Measurements from ENCODE around the gene NPHP4.

DNA sequence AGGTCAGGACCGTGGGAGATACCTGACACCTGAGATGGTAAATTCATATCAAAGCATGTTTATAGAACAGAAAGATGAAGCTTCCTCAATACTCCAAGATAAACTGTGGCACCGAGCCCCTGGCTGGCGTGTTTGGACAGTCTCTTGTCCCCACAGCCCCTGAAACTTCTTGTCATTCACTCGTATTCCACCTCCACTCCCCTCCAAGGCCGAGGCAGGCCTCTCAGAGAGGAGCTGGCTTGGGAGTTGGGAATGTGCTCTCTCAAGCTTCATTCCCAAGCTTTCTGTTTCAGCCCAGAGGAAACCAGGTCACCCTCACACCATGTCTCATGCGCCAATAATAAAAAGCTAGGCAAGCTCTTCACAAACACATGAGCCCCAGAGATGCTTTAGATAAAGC lies 86.1 kb downstream of the NPHP4 start:
- TF ChIP-seq FOXK1 (CRISPR knock-in tag; IDR thresholded peaks at IDR 0.05): no peak
- TF ChIP-seq, protein P1, sequence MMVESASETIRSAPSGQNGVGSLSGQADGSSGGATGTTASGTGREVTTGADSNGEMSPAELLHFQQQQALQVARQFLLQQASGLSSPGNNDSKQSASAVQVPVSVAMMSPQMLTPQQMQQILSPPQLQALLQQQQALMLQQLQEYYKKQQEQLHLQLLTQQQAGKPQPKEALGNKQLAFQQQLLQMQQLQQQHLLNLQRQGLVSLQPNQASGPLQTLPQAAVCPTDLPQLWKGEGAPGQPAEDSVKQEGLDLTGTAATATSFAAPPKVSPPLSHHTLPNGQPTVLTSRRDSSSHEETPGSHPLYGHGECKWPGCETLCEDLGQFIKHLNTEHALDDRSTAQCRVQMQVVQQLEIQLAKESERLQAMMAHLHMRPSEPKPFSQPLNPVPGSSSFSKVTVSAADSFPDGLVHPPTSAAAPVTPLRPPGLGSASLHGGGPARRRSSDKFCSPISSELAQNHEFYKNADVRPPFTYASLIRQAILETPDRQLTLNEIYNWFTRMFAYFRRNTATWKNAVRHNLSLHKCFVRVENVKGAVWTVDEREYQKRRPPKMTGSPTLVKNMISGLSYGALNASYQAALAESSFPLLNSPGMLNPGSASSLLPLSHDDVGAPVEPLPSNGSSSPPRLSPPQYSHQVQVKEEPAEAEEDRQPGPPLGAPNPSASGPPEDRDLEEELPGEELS (CRISPR knock-in tag; IDR thresholded peaks at IDR 0.05): no peak
- TF ChIP-seq, protein P2, sequence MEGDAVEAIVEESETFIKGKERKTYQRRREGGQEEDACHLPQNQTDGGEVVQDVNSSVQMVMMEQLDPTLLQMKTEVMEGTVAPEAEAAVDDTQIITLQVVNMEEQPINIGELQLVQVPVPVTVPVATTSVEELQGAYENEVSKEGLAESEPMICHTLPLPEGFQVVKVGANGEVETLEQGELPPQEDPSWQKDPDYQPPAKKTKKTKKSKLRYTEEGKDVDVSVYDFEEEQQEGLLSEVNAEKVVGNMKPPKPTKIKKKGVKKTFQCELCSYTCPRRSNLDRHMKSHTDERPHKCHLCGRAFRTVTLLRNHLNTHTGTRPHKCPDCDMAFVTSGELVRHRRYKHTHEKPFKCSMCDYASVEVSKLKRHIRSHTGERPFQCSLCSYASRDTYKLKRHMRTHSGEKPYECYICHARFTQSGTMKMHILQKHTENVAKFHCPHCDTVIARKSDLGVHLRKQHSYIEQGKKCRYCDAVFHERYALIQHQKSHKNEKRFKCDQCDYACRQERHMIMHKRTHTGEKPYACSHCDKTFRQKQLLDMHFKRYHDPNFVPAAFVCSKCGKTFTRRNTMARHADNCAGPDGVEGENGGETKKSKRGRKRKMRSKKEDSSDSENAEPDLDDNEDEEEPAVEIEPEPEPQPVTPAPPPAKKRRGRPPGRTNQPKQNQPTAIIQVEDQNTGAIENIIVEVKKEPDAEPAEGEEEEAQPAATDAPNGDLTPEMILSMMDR (IDR thresholded peaks at IDR 0.05): no peak
- TF ChIP-seq, protein P3, sequence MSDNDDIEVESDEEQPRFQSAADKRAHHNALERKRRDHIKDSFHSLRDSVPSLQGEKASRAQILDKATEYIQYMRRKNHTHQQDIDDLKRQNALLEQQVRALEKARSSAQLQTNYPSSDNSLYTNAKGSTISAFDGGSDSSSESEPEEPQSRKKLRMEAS (CRISPR knock-in tag; IDR thresholded peaks at IDR 0.05): no peak
